NCI-H446 treated with DMSO at 0.1 percent for 48 hours (cell line): ENCODE measurements around the gene ANKRD10.

Source experiments
- DNase-seq: peaks from one replicate; lab custom pipeline; 2025; lab: John Stamatoyannopoulos, UW

Gene ANKRD10

DNA sequence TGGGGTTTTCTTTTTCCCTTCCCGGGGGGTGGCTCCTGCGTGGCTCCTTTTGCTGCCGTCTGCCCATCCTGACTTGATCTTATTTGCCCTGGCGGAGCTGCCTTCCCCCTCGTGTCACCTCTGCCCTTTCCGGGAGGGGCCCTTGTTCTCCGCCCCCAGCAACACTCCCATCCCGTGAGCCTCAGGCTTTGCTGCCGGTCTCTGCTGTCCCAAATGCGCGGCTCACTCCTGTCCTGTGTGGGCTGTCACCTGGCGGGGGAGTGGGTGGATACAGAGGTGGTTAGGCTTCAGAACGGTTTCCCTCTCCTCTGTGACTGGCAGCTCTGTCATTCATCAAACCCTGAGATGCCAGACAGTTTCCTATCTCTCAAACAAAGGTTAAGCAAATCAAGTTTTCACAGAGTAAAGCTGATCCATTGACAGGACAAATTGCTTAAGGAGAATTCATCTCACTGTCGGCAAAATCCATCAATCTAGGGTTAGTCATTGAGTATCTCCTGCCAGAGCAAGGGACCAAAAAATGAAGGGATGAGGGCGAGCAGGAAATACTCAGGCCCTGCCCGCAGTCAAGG is 84.0 kb downstream of the ANKRD10 start:
- DNase-seq, result no peak

DNA sequence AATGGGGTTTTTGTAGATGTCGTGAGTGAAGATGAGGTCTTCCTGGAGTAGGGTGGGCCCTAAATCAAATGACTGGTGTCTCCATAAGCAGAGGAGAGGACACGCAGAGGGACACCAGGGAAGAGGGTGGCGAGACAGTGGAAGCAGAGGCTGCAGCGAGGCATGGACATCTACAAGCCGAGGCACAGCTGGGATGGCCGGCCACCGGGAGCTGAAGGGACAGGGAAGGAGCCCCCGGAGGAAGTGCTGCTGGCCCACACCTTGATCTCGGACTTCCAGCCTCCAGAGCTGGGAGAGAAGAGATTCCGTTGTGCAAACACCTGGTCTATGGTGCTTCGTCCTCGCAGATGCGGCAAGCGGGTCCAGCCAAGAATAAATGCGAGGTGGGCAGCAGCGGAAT is 84.5 kb downstream of the ANKRD10 start:
- no peak for DNase-seq

DNA sequence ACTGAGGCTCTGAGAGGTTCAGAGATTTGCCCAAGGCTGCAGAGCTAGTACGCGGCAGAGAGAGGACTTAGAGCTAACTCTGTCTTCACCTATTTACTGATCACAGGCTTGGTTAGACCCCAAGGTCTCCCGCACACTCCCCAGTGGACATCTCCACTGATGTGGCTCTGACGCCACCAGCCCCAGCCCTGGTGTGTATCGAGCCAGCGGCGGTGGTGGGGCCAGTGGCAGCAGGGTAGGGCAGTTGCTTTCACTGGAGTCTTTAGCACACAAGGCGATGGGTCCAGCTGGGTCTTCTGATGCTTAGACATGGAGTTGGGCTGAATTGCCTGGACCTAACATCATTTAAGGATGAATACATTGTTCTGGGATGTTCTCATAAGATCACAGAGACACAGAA is 85.4 kb downstream of the ANKRD10 start:
- no peak for DNase-seq

DNA sequence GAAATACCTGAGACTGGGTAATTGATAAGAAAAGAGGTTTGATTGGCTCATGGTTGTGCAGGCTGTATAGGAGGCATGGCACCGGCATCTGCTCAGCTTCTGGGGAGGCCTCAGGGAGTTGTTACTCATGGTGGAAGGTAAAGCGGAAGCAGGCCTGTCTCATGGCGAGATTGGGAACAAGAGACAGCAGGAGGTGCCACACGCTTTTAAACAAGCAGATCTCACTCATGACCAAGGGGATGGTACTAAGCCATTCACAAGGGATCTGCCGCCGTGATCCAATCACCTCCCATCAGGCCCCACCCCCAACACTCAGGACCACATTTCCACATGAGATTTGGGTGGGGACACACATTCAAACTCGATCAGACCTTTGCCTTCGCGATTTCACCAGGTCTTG is 86.2 kb downstream of the ANKRD10 start:
- DNase-seq, result no peak
